ENCODE data around the gene AMN.
A peak's percentile ranks its signal among the peaks of the same experiment; 100 is the strongest.

The AMN gene

DNA sequence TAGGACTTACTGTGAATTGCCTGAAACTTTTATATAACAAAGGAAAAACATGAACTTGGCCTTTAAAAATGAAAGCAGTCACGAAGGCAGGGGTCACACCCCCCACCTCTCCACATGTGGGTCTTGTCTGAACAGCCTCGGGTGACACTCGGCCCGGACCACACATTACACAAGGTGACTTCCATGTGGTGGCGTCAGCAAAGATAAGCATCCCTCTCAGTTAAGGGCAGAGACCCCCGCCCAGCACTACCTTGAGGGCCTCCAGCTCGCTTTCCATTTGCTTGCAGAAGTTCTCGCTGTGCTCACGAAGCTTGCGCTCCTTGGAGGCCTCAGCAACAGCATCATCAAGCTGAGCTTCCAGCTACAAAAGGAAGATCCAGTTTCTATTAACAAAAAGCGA lies 47.4 kb downstream of the AMN start:
- DNase-seq: no peak

GRCh38 chr14:102970496-102970895 lies 48.0 kb downstream of the AMN start:
- no peak for DNase-seq

GRCh38 chr14:102971314-102971713 lies 48.9 kb downstream of the AMN start:
- no peak for DNase-seq

GRCh38 chr14:102971836-102972606 lies 49.6 kb downstream of the AMN start:
- DNase-seq: no peak

- DNase-seq: peak; percentile 18 to 46
Observed at GRCh38 chr14:102973706-102974285, 51.3 kb downstream of the AMN start.

- no peak for DNase-seq
Observed at GRCh38 chr14:102975662-102976061, 53.2 kb downstream of the AMN start.

- DNase-seq: no peak
Observed at GRCh38 chr14:102977475-102977874, 55.0 kb downstream of the AMN start.

DNA sequence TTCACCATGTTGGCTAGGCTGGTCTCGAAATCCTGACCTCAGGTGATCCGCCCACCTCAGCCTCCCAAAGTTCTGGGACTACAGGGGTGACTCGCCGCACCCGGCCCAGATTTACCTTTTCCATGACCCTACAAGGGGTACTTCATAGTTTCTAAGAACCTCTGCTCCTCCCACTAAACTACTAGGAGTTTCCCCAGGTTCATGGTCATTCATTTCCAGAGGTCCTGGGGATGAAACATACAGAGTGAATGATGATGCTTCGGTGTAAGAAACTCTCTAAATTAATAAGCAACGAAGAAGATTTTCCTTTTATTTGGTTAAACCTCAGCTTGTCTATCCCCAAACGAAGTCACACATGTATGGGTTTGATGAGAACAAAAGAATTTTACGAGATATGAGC lies 56.9 kb downstream of the AMN start:
- no peak for DNase-seq

GRCh38 chr14:102980409-102980810 lies 57.9 kb downstream of the AMN start:
- no peak for DNase-seq

All from AML-193 (cell line).